GM19328 (cell line): ENCODE results near the gene HTR3C.

Experiments used
- ATAC-seq: cut with Tn5 transposase; IDR thresholded peaks from one replicate; pipeline ENCODE4 v1.9.1; 2021; ENCODE audit warnings: mild to moderate bottlenecking, moderate library complexity; ENCODE audit not compliant: unreplicated experiment

The HTR3C gene

DNA sequence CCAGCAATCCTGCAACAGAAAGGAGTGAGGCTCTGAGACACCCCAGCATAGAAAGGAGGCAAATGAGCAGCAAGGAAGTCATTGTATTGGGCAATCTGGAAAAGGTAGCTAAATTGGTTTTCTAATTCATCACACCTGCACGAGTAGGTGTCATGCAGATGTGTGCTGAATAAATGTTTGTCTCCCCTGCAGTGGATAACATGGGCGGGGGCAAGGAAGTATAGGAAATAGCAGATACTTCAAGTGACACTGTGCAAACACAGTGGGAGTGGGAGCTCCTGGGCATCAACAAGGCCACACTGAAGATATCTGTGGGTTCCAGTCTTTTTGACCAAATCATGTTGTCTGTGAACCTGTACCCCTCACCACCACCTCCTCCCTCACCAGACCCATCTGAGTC, 29.6 kb downstream of the HTR3C start:
- ATAC-seq, result no peak

DNA sequence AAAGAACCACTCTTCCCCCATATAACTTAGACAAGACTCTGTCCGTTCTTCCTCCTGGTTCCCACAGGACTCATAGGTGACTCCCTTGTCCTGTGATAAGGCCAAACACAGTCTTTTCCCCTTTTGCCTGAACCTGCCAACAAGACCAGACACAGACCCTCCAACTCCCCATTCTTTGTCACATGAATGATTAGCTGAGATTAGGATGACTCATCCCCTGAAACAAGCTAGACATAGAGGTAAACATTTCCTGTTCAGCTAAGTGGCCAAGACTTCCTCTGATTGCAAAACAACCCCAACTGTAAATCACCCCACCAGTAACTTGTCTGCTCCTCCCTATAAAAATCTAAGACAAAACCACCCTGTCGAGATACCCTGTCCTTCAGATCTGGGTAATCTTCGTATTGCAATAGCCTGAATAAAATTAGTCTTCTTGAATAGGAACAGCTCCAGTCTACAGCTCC, 32.6 kb downstream of the HTR3C start:
- no peak for ATAC-seq

DNA sequence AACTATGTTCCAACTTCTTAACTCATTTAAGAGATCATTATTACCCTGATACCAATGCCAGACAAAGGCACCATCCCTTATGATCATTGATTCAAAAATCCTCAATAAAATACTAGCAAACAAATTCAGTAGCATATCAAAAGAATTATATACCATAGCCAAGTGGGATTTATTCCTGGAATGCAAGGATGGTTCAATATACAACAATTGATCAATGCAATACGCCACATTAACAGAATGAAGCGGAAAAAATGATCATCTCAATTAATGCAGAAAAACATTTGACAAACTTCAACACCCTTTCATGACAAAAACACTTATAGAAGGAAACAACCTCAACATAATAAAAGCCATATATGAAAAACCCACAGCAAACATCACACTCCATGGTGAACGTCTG, 39.4 kb downstream of the HTR3C start:
- no peak for ATAC-seq

DNA sequence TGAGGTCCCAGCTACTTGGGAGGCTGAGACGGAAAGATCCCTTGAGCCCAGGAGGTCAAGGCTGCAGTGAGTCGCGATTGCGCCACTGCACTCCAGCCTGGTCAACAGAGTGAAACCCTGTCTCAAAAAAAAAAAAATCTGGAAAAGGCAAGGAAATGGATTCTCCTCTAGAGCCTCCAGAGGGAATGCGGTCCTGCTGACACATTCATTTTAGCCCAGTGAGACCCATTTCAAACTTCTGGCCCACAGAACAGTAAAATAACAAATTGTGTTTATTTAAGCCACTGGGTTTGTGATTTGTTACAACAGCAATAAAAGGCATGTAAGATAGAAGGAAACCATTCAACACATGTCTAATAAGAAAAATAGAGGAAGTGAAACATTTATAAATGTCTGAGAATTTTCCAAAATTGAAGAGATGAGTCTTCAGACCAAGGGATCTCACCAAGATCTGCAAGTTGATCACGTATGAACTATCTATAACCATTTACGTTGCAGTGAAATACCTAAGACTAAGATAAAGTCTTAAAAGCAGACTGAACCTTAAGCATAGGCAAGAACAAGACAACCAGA, 44.0 kb downstream of the HTR3C start, which contains the start of gene HTR3E:
Gene HTR3E (plus strand): TSS at position 254 of the 573 bp plus-strand sequence. CDS start 466 bp downstream, outside the sequence.
- ATAC-seq, result no peak

GRCh38 chr3:184097556-184097955, 44.7 kb downstream of the HTR3C start:
- no peak for ATAC-seq

DNA sequence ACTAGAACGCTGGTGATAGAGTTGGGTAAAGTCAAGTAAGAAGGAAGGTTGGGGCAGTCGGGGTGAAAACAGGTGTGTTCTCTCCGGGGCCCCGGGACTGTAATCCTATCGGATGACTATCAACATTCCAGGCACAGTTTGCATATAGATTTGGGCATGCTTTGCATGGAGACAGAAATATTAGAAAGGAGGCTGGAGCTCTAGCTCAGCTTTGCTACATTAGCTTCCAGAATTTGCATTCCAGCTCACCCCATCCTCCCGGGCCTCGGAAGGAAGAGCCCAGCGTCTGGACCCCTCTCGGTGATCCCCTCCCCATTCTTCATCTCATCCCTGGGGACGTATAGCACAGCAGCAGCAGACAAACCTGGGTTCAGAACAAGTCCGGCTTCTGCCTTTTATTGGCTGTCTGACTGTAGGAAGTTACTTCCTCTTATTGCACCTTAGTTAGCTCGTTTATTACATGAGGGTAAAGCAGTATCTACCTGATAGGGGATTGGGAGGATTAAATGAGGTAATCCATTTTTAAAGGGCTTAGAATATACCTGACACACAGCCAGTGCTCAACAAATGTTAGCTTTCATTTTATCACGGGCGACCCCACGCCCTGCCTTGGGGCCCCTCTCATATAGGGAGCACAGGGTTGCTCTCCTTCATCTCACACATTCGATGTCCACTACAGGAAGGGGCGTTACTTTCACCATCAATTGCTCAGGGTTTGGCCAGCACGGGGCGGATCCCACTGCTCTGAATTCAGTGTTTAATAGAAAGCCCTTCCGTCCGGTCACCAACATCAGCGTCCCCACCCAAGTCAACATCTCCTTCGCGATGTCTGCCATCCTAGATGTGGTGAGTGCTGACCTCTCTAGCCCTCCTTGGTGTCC, 47.2 kb downstream of the HTR3C start:
- no peak for ATAC-seq
